Sciatic nerve (tissue), 2 donors: Measurements from ENCODE around the gene RNU11. TPM values are rescaled to one million over a fixed set of nuclear protein-coding genes. Genes with fewer than 3 reads are reported as not detected.
"Not testable (repeated sequence)": the region's sequence is repeated elsewhere in the genome, so short reads cannot be mapped to it uniquely, and the experiment has no call there.

Source experiments
- ATAC-seq: fragments of 200-7000 bp; cut with Tn5 transposase; one replicate; pipeline ENCODE4 v1.9.1; 2020; ENCODE audit warnings: mild to moderate bottlenecking, moderate library complexity
- DNase-seq: peaks from one replicate; pipeline ENCODE4 v3.0.0-alpha.2; 2020; ENCODE audit warnings: low spot score
- intact Hi-C: fragments of 100-400 bp; cut with DNase I; formaldehyde crosslinking; loops from one replicate; pipeline ENCODE4 v1.14.2; 2022
- total RNA-seq: library from RNA; stranded (reverse); fragmentation: NEBNext Ultra II Directional; extraction: Animal tissue kit (Norgen Biotek cat#: 25700); gene quantifications from one replicate; pipeline ENCODE4 v1.2.1, GENCODE V29; 2021
- donor health status: DM: no; HTN: no; CAD: no.
- donor health status: DM: no; HTN: no; CAD: no.

RNU11 gene
- total RNA-seq = not detected

- intact Hi-C loops = no loop called here
- DNase-seq (peak; percentile 90), ATAC-seq (peak; percentile 91)
These were observed at the start of gene RNU11 for GRCh38 chr1:28648474-28649198. Gene RNU11 (plus strand): TSS chr1:28648600.

DNA sequence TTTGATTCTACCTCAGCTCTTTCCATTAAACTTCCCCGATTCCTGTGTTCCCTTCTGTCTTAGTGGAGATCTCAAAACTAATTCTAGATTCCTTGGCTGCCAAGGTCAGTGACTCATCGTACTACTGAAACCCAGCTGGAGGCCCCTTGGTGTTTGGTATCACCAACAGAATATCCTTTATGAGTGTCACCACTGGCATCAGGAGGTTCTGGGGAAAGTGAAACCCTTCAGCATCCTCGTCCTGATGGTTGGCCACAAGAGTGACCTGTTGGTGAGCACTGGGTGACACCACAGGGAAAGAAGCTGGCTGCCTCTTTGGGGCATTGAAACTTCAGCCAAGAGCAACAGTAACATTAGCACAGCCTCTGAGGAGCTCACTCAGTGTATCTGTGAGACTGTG is 46.7 kb upstream of the RNU11 start:
- DNase-seq (no peak), ATAC-seq (peak; percentile 9)
- intact Hi-C loops = loop anchor here (5.0 to 10.0 kb wide), 2 partner anchors 84 to 187 kb away; no protein-coding TSS in a partner anchor

DNA sequence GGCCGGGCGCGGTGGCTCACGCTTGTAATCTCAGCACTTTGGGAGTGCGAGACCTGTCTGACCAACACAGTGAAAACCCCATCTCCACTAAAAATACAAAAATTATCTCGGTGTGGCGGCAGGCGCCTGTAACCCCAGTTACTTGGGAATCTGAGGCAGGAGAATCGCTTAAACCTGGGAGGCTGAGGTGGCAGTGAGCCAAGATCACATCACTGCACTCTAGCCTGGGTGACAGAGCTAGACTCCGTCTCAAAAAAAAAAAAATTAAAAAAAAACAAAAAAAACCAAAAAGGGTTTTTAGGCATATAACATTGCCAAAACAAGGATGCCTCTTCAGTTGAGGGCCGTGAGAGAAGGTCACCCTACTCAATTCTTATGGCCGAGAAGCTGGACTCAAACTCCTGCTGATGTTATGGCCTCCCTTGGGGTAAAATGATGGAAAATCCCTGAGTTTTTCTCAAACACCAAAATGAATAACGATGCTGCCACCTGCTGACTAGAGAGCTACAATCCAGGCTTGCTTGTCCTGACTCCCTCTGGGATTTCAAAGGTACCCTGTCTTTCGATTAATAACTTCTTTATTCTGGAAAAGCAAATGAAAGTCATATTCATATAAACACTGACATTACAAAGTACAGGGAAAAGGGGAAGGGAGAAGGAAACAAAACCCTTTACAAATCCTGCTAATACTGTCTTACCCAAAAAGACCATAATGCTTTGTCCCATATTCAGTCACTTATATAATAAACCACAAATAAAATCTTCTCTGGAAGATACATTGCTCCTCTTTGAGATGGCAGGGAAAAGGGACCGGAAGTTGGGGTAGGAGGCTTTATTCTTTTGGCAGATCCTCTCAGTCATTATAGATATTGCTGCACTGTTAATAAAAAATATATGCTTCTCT is 45.6 kb upstream of the RNU11 start:
- DNase-seq (peak; percentile 78), ATAC-seq (peak; percentile 84)
- intact Hi-C loops = loop anchor here (5.0 to 10.0 kb wide), 2 partner anchors 85 to 188 kb away; no protein-coding TSS in a partner anchor

GRCh38 chr1:28604411-28604810 is 44.0 kb upstream of the RNU11 start:
- no peak for DNase-seq
- intact Hi-C loops = loop anchor here (5.0 to 10.0 kb wide), 2 partner anchors 87 to 190 kb away; no protein-coding TSS in a partner anchor
- no peak for ATAC-seq

DNA sequence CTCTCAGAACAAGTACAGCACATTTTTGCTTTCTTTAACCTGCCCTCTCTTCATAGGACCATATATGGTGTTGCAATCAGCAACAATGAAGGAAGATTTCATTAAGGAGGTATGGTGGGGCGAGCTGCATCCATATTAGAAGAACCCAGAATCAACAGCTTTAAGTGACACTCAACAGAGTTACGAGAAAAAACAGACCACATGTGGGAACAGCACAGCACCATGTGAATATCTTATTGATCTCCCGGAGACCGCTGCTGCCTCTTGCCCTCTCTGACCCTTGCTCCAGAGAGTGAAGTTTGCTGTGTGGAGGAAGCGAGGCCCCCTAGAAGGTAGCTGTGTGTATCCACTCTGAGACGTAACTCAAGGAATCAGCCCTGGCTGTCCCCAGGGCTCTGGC is 43.4 kb upstream of the RNU11 start:
- intact Hi-C loops = loop anchor here (5.0 to 10.0 kb wide), 2 partner anchors 88 to 190 kb away; no protein-coding TSS in a partner anchor
- DNase-seq (no peak), ATAC-seq (no peak)

GRCh38 chr1:28606771-28607170 is 41.6 kb upstream of the RNU11 start:
- no peak for ATAC-seq
- intact Hi-C loops = loop anchor here (10.0 kb wide), 1 partner anchor 192 kb away; no protein-coding TSS in a partner anchor

DNA sequence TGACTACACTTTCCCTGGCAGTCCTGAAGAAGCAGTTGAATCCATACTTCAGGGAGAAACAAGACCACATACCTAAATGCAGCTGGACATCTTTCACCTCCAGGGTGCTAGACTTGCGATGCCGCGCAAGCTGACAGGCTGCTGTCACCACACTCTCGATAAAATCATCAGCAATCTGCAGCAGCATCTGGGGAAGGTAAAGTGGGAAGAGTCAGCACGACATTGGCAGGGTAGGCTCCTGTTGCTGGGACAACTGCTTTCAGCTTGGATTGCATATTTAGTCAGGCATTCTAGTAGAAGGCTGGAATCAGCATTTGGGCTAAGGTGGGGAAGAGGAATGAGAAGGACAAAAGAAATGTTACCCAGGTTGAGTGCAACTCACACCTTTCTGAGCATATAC is 35.2 kb upstream of the RNU11 start:
- intact Hi-C loops = no loop called here
- no peak for DNase-seq
- no peak for ATAC-seq

More at GRCh38 chr1:28606771-28607170, 41.6 kb upstream of the RNU11 start:
- DNase-seq = no peak

- ATAC-seq = no peak
- intact Hi-C loops = no loop called here
These were observed 16.7 kb upstream of the RNU11 start for GRCh38 chr1:28631713-28632112.

GRCh38 chr1:28632560-28632959 is 15.8 kb upstream of the RNU11 start:
- intact Hi-C loops = no loop called here
- ATAC-seq (no peak), DNase-seq (no peak)

More at GRCh38 chr1:28631713-28632112, 16.7 kb upstream of the RNU11 start:
- DNase-seq = no peak

- intact Hi-C loops = no loop called here
- no peak for ATAC-seq
These were observed 7.6 kb upstream of the RNU11 start for GRCh38 chr1:28640766-28641165.

DNA sequence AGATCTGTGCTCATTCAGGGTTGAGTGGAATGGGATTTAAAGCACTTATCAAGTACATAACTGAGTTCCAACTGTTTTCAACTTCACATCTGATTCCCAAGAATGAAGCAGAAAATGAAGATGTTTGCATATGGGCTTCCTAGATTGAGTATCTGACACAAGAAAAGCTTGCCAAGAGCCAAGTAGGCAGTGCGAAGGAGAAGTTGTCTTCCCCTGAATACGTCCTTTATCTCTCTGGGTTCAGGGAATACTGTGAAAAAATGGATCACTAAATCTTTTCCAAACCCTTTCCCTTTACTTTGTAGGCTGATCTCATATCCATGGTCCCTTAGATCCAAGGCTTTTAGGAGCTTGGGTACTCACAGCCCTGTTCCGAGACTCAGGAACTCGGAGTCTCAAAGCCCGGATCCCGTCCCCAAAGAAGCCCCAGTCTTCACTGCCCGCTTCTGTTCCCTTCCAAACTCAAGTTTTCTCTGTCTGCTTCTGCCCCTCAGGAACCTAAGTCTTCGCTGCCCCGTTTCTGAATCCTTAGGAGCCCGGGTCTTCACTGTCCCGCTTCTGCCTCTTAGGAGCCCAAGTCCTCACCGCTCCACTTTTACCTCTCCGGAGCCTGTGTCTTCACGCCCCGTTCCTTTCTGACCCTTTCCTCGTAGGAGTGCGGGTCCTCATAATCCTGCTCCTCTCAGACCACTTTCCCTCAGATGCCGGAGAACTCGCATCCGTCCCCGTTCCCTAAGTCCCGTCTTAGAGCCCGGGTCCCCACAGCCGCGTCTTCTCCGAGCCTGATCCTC is 6.1 kb upstream of the RNU11 start:
- DNase-seq (no peak), ATAC-seq (peak; percentile 27)
- intact Hi-C loops = no loop called here

More at GRCh38 chr1:28640766-28641165, 7.6 kb upstream of the RNU11 start:
- DNase-seq = no peak

GRCh38 chr1:28642847-28643635 is 5.4 kb upstream of the RNU11 start, which contains the start of gene TAF12:
Gene TAF12 (minus strand): TSS chr1:28643067. CDS start chr1:28622081, 20,986 bp downstream.
- intact Hi-C loops = no loop called here
- ATAC-seq (peak; percentile 97), DNase-seq (peak; percentile 95)

GRCh38 chr1:28644494-28644893 is 3.9 kb upstream of the RNU11 start:
- intact Hi-C loops = no loop called here
- no peak for DNase-seq
- ATAC-seq = no peak

DNA sequence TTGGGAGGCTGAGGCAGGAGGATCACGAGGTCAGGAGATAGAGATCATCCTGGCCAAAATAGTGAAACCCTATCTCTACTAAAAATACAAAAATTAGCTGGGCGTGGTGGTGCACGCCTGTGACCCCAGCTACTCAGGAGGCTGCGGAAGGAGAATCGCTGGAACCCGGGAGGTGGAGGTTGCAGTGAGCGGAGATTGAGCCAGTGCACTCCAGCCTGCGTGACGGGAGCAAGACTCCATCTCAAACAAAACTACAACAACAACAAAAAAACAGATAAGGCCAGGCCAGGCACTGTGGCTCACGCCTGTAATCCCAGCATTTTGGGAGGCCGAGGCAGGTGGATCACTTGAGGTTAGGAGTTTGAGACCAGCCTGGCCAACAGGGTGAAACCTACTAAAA is 3.0 kb upstream of the RNU11 start:
- intact Hi-C loops, DNase-seq, ATAC-seq: not testable (repeated sequence)

DNA sequence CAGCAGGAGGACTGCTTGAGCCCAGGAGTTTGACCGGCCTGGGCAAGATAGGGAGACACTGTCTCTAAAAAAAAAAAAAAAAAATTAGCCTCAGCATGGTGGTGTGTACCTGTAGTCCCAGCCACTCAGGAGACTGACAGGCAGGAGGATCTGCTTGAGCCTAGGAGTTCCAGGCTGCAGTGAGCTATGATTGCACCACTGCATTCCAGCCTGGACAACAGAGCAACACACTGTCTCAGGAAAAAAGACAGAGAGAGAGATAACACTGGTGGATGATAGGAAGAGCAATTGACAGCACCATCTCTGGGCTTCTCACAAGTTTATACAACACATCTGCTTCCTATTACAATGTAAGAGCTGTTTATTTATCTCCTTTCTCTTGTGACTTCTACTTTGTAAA is 2.4 kb upstream of the RNU11 start:
- no peak for DNase-seq
- ATAC-seq = no peak
- intact Hi-C loops = no loop called here

DNA sequence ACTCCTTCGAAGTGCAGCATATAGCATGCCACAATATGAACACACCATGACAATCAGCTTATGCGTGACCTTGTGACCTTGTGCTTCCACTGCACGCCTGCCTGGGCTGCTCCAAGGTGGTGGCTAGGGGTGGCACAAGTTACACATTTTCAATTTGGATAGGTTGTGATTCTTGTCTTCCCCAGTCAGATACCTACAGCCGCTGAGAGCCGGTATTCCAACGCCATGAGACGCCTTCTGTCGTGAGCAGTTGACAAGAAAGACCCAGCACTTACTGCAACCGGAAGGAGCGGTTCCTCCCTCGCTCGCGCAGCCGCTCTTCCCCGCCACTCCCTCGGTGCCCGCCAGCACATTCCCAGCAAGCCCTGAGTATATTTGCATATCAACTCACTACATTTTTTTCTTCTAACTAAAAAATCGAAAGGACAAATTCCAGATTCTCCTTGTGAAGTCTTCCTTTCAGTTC is 359 bp upstream of the RNU11 start:
- intact Hi-C loops = no loop called here
- ATAC-seq (peak; percentile 97), DNase-seq (peak; percentile 91)

DNA sequence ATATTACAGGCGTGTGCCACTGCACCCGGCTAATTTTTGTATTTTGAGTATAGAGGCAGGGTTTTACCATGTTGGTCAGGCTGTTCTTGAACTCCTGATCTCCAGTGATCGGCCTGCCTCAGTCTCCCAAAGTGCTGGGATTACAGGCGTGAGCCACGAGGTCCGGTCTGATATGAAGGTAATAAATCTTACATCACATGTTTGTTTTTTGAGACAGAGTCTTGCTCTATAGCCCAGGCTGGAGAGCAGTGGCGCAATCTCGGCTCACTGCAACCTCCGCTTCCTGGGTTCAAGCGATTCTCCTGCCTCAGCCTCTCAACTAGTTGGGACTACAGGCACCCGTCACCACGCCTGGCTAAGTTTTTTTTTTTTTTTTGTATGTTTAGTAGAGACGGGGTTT is 4.7 kb downstream of the RNU11 start:
- intact Hi-C loops, ATAC-seq, DNase-seq: not testable (repeated sequence)

- intact Hi-C loops, DNase-seq, ATAC-seq: not testable (repeated sequence)
These were observed 5.5 kb downstream of the RNU11 start for GRCh38 chr1:28653870-28654269.
